ENCODE data around the gene SLC7A6OS. TPM values are rescaled to one million over a fixed set of nuclear protein-coding genes. Genes with fewer than 3 reads are reported as not detected.

Gene SLC7A6OS
- total RNA-seq, 2 experiments from 2014 or later, result 29.0 to 32.1 TPM

DNA sequence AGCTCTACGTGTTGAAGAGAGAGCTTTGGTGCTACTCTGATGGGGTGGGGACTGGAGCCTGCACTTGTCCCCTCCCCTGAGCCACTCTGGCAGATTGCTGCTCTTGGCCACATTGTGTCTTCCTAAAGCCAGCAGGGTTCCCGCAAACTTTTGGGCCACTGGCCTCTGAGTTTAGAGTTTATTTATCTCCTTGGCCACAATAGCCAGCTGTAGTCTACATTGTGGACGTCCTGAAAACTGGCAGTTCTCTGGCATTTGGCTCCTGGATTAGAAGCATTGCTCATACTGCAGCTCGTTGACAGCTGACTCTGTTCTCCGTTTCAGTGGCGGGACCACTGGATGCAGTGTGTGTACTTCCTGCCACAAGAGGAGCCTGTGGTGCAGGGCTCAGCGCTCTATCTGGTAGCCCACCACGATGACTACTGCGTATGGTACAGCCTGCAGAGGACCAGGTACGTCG lies 34.6 kb upstream of the SLC7A6OS start:
- H3K36me3 ChIP-seq (ENCODE audit: insufficient read depth, low read length), result peaks cover 84% of the 10 kb centered on the region
- ChIA-PET POLR2A (interaction anchor here (1.1 kb wide), 1 partner anchor 10 kb away, joined by 3 read pairs; no protein-coding TSS in a partner anchor), CTCF (no interaction called here)
- H3K27ac Mint-ChIP-seq, result no peak overlapping the region
- H3K4me3 ChIP-seq (ENCODE audit: low read length), result no peak overlapping the region
- no peaks in the 10 kb centered on the region for H3K4me1 ChIP-seq (ENCODE audit: insufficient read depth, low read length)
- peaks cover 93% of the 10 kb centered on the region for H3K36me3 Mint-ChIP-seq (ENCODE audit: low read depth)
- H3K27me3 Mint-ChIP-seq, result no peaks in the 10 kb centered on the region
- no peaks in the 10 kb centered on the region for H3K4me1 Mint-ChIP-seq (ENCODE audit: low read depth)
- intact Hi-C loops (cut with DNase I, micrococcal nuclease), result no loop called here
- H3K27ac ChIP-seq (ENCODE audit: low read depth in 1 of 2, low read length in 2 of 2), result no peak overlapping the region
- no peaks in the 10 kb centered on the region for H3K9me3 Mint-ChIP-seq
- no peak overlapping the region for H3K4me3 Mint-ChIP-seq
- H3K9me3 ChIP-seq (ENCODE audit: control insufficient read depth in 1 of 2, insufficient read depth in 1 of 2, low read length in 2 of 2), result no peaks in the 10 kb centered on the region
- TF ChIP-seq, protein P1, sequence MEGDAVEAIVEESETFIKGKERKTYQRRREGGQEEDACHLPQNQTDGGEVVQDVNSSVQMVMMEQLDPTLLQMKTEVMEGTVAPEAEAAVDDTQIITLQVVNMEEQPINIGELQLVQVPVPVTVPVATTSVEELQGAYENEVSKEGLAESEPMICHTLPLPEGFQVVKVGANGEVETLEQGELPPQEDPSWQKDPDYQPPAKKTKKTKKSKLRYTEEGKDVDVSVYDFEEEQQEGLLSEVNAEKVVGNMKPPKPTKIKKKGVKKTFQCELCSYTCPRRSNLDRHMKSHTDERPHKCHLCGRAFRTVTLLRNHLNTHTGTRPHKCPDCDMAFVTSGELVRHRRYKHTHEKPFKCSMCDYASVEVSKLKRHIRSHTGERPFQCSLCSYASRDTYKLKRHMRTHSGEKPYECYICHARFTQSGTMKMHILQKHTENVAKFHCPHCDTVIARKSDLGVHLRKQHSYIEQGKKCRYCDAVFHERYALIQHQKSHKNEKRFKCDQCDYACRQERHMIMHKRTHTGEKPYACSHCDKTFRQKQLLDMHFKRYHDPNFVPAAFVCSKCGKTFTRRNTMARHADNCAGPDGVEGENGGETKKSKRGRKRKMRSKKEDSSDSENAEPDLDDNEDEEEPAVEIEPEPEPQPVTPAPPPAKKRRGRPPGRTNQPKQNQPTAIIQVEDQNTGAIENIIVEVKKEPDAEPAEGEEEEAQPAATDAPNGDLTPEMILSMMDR (IDR thresholded peaks at IDR 0.05), result no peak
- H3K27me3 ChIP-seq (ENCODE audit: control insufficient read depth in 1 of 2, insufficient read depth in 2 of 2, low read length in 2 of 2), result no peaks in the 10 kb centered on the region
- ATAC-seq (ENCODE audit: poor library complexity) (no peak), DNase-seq (no peak)

- POLR2A ChIA-PET, result no interaction called here
- no peak overlapping the region for H3K27ac ChIP-seq (ENCODE audit: low read depth in 1 of 2, low read length in 2 of 2)
- H3K36me3 Mint-ChIP-seq (ENCODE audit: low read depth), result peaks cover 93% of the 10 kb centered on the region
These were observed 33.5 kb upstream of the SLC7A6OS start for GRCh38 chr16:68344252-68344651.

DNA sequence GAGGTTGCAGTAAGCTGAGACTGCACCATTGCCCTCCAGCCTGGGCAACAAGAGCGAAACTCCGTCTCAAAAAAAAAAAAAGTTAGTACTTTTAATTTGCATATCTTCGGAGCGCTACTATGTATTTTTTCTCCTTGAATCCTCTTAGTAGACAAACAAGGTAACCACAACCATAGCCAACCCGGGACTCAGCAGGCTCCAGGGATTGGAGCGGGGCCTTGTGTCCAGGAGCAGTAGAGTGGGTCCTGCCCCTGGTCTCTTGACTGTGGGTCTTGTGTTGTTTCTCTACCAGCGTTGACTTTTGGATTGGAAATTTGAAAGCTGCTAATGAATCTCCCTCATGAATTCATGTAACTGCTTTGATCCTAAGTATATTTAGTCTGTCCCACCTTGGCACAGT lies 32.4 kb upstream of the SLC7A6OS start:
- no peaks in the 10 kb centered on the region for H3K27me3 Mint-ChIP-seq
- H3K27ac Mint-ChIP-seq, result no peak overlapping the region
- Histone ChIP-seq H3K4me1 (ENCODE audit: insufficient read depth, low read length) (no peaks in the 10 kb centered on the region), H3K4me3 (ENCODE audit: low read length) (no peak overlapping the region), H3K27ac (ENCODE audit: low read depth in 1 of 2, low read length in 2 of 2) (no peak overlapping the region), H3K27me3 (ENCODE audit: control insufficient read depth in 1 of 2, insufficient read depth in 2 of 2, low read length in 2 of 2) (no peaks in the 10 kb centered on the region), H3K36me3 (ENCODE audit: insufficient read depth, low read length) (peaks cover 84% of the 10 kb centered on the region), H3K9me3 (ENCODE audit: control insufficient read depth in 1 of 2, insufficient read depth in 1 of 2, low read length in 2 of 2) (no peaks in the 10 kb centered on the region)
- ChIA-PET CTCF (no interaction called here), POLR2A (no interaction called here)
- ATAC-seq (ENCODE audit: poor library complexity) (no peak), DNase-seq (no peak)
- peaks cover 92% of the 10 kb centered on the region for H3K36me3 Mint-ChIP-seq (ENCODE audit: low read depth)
- no peaks in the 10 kb centered on the region for H3K4me1 Mint-ChIP-seq (ENCODE audit: low read depth)
- H3K4me3 Mint-ChIP-seq, result no peak overlapping the region
- intact Hi-C loops (cut with DNase I, micrococcal nuclease), result no loop called here
- H3K9me3 Mint-ChIP-seq, result no peaks in the 10 kb centered on the region
- TF ChIP-seq, protein P1 (IDR thresholded peaks at IDR 0.05), result no peak

More at GRCh38 chr16:68344252-68344651, 33.5 kb upstream of the SLC7A6OS start:
- H3K4me1 ChIP-seq (ENCODE audit: insufficient read depth, low read length), result no peaks in the 10 kb centered on the region
- Mint-ChIP-seq H3K4me3 (no peak overlapping the region), H3K4me1 (ENCODE audit: low read depth) (no peaks in the 10 kb centered on the region), H3K27ac (no peak overlapping the region), H3K27me3 (no peaks in the 10 kb centered on the region), H3K9me3 (no peaks in the 10 kb centered on the region)
- CTCF ChIA-PET, result no interaction called here
- H3K9me3 ChIP-seq (ENCODE audit: control insufficient read depth in 1 of 2, insufficient read depth in 1 of 2, low read length in 2 of 2), result no peaks in the 10 kb centered on the region
- no peak overlapping the region for H3K4me3 ChIP-seq (ENCODE audit: low read length)
- peaks cover 84% of the 10 kb centered on the region for H3K36me3 ChIP-seq (ENCODE audit: insufficient read depth, low read length)
- intact Hi-C loops (cut with DNase I, micrococcal nuclease), result no loop called here
- H3K27me3 ChIP-seq (ENCODE audit: control insufficient read depth in 1 of 2, insufficient read depth in 2 of 2, low read length in 2 of 2), result no peaks in the 10 kb centered on the region
- TF ChIP-seq, protein P1 (IDR thresholded peaks at IDR 0.05), result no peak
- ATAC-seq (ENCODE audit: poor library complexity), result no peak
- no peak for DNase-seq

All from CD4-positive, alpha-beta T cell (primary cell).